A549 (cell line): ENCODE data around the gene EXOSC5. TPM values are rescaled to one million over a fixed set of nuclear protein-coding genes. Genes with fewer than 3 reads are reported as not detected.
A peak's percentile ranks its signal among the peaks of the same experiment; 100 is the strongest.

ENCODE experiments used
- ATAC-seq, 2 experiments: fragments of 200-7000 bp in 1 of 2; fragments of >200 bp in 1 of 2; cut with Nextera tagmentation in 1 of 2; cut with Tn5 transposase in 1 of 2; 3 replicates each; pipeline versions ENCODE4 v1.8.0 to v1.9.1; 2018 to 2020; ENCODE audit warnings: mild to moderate bottlenecking in 1 of 2, moderate library complexity in 1 of 2
- CTCF ChIA-PET: fragments of 300-600 bp; sonication (Branson Sonifier 250); formaldehyde crosslinking; extraction: SDS; loops from one replicate; lab custom pipeline; 2021; ENCODE audit warnings: antibody characterized with exemption, inconsistent platforms; lab: Yijun Ruan, JAX
- POLR2A ChIA-PET: fragments of 350-600 bp; formaldehyde crosslinking; extraction: SDS; loops from one replicate; lab custom pipeline; 2021; ENCODE audit warnings: antibody characterized with exemption, inconsistent platforms; lab: Yijun Ruan, JAX
- DNase-seq, 2 experiments: peaks; one replicate each; pipeline versions ENCODE4 v3.0.0 to v3.0.0-alpha.2; 2011 to 2016; ENCODE audit warnings: low read depth in 1 of 2, low spot score in 1 of 2
- FAIRE-seq: peaks from 2 replicates; lab custom pipeline; 2011; peaks lifted over from hg19 to GRCh38; lab: Jason Lieb, UNC
- H3K27ac ChIP-seq, 2 experiments: fragments of >200 bp; sonication (Bioruptor Twin); formaldehyde crosslinking; 3 replicates each; pipeline ENCODE4 v1.5.1; 2016 to 2017
- H3K4me1 ChIP-seq: fragments of >200 bp; sonication (Bioruptor Twin); formaldehyde crosslinking; 3 replicates; pipeline ENCODE4 v1.6.1; 2016
- H3K4me2 ChIP-seq: fragments of >200 bp; sonication (Bioruptor Twin); formaldehyde crosslinking; 3 replicates; pipeline ENCODE4 v1.6.1; 2016
- H3K4me3 ChIP-seq: fragments of >200 bp; sonication (Bioruptor Twin); formaldehyde crosslinking; 3 replicates; pipeline ENCODE4 v1.5.1; 2016
- H3K9me3 ChIP-seq: fragments of >200 bp; sonication (Bioruptor Twin); formaldehyde crosslinking; 3 replicates; pipeline ENCODE4 v1.6.1; 2016
- BCL3 ChIP-seq: fragments of >200 bp; sonication (Bioruptor Twin); formaldehyde crosslinking; IDR thresholded peaks from 3 replicates; pipeline ENCODE4 v1.6.1; 2016
- CEBPB ChIP-seq, 2 experiments: fragments of >200 bp in 1 of 2; sonication (Bioruptor Twin) in 1 of 2; formaldehyde crosslinking in 1 of 2; IDR thresholded peaks; 2 replicates each; pipeline ENCODE4 v1.6.1; 2012 to 2016
- CHD4 ChIP-seq: fragments of 200-600 bp; sonication (generic); IDR thresholded peaks from 2 replicates; pipeline ENCODE4 v1.6.1; 2016; ENCODE audit warnings: antibody characterized with exemption, mild to moderate bottlenecking, borderline replicate concordance
- CTCF ChIP-seq: fragments of >200 bp; sonication (Bioruptor Twin); formaldehyde crosslinking; IDR thresholded peaks from 3 replicates; pipeline ENCODE4 v1.5.1; 2016
- E2F6 ChIP-seq: IDR thresholded peaks from 2 replicates; pipeline ENCODE4 v1.6.1; 2012; ENCODE audit warnings: low read depth, borderline replicate concordance
- EHMT2 ChIP-seq: fragments of 200-600 bp; sonication (generic); IDR thresholded peaks from 2 replicates; pipeline ENCODE4 v1.6.1; 2016; ENCODE audit warnings: antibody characterized with exemption, low read depth, mild to moderate bottlenecking, moderate library complexity
- FOXS1 ChIP-seq: fragments of 250-450 bp; sonication (Bioruptor Pico); IDR thresholded peaks from 2 replicates; pipeline ENCODE4 v1.5.0; 2020; ENCODE audit warnings: mild to moderate bottlenecking, moderate library complexity
- HDAC2 ChIP-seq: fragments of 200-600 bp; sonication (generic); IDR thresholded peaks from 2 replicates; pipeline ENCODE4 v1.6.1; 2016
- HES2 ChIP-seq: fragments of >200 bp; sonication (Bioruptor Twin); formaldehyde crosslinking; IDR thresholded peaks from 2 replicates; pipeline ENCODE4 v1.6.1; 2016
- HMGXB4 ChIP-seq: fragments of 250-450 bp; sonication (Bioruptor Pico); IDR thresholded peaks from 2 replicates; pipeline ENCODE4 v1.5.0; 2021; ENCODE audit warnings: mild to moderate bottlenecking, moderate library complexity, borderline replicate concordance
- HOXB5 ChIP-seq: fragments of 250-450 bp; sonication (Bioruptor Pico); IDR thresholded peaks from 2 replicates; pipeline ENCODE4 v1.5.0; 2020; ENCODE audit warnings: mild to moderate bottlenecking, moderate library complexity
- JUN ChIP-seq, 2 experiments: fragments of >200 bp; sonication (Bioruptor Twin); formaldehyde crosslinking; IDR thresholded peaks; 2 replicates in 1 of 2; 3 replicates in 1 of 2; pipeline ENCODE4 v1.6.1; 2016 to 2017
- JUNB ChIP-seq: fragments of >200 bp; sonication (Bioruptor Twin); formaldehyde crosslinking; IDR thresholded peaks from 2 replicates; pipeline ENCODE4 v1.6.1; 2016
- MYC ChIP-seq: IDR thresholded peaks from 2 replicates; pipeline ENCODE4 v1.6.1; 2012; ENCODE audit warnings: mild to moderate bottlenecking, inconsistent platforms, low read length, improper control_type of control experiment, borderline replicate concordance
- PHF8 ChIP-seq: fragments of 200-600 bp; sonication (generic); IDR thresholded peaks from 2 replicates; pipeline ENCODE4 v1.6.1; 2016; ENCODE audit warnings: low read depth, mild to moderate bottlenecking, antibody characterized with exemption, moderate library complexity, borderline replicate concordance
- RAD21 ChIP-seq, 2 experiments: fragments of >200 bp in 1 of 2; sonication (Bioruptor Twin) in 1 of 2; formaldehyde crosslinking in 1 of 2; IDR thresholded peaks in 1 of 2; conservative IDR thresholded peaks in 1 of 2; 2 replicates in 1 of 2; 3 replicates in 1 of 2; pipeline ENCODE4 v1.6.1; 2012 to 2018; ENCODE audit warnings: inconsistent platforms in 1 of 2
- SMC3 ChIP-seq: fragments of >200 bp; sonication (Bioruptor Twin); formaldehyde crosslinking; IDR thresholded peaks from 3 replicates; pipeline ENCODE4 v1.6.1; 2018; ENCODE audit warnings: inconsistent platforms
- TP53 ChIP-seq: fragments of 250-450 bp; sonication (Bioruptor Pico); IDR thresholded peaks from 2 replicates; pipeline ENCODE4 v1.5.0; 2021; ENCODE audit warnings: mild to moderate bottlenecking, moderate library complexity
- WGBS: methylation state at CpG from one replicate; pipeline ENCODE4 v1.1.6; 2017; ENCODE audit errors: missing lambda C conversion rate; 5-methylcytosine and 5-hydroxymethylcytosine counted together
- polyA plus RNA-seq, 4 experiments: library from polyadenylated mRNA; depleted of rRNA in 3 of 4; stranded (reverse); fragments of >200 nt; fragmentation: RNase III in 1 of 4; extraction: RNeasy Plus Mini Kit Qiagen cat#74134 plus additional on column Dnase treatment in 1 of 4; gene quantifications; 2 replicates in 3 of 4; 3 replicates in 1 of 4; pipeline ENCODE4 v1.2.3, GENCODE V29; 2011 to 2017
- TF ChIP-seq, protein P1 (sequence below): IDR thresholded peaks from 2 replicates; pipeline ENCODE4 v1.6.1; 2012
- TF ChIP-seq, protein P2 (sequence below): IDR thresholded peaks from 2 replicates; pipeline ENCODE4 v1.6.1; 2012
- TF ChIP-seq, protein P3 (sequence below): fragments of 250-450 bp; sonication (Bioruptor Pico); IDR thresholded peaks from 2 replicates; pipeline ENCODE4 v1.5.0; 2020; ENCODE audit warnings: low read depth, mild to moderate bottlenecking, moderate library complexity

Gene EXOSC5
- polyA plus RNA-seq, 2 of the 4 experiments (the other 2 are of a cell fraction) = 63.7 to 109 TPM

DNA sequence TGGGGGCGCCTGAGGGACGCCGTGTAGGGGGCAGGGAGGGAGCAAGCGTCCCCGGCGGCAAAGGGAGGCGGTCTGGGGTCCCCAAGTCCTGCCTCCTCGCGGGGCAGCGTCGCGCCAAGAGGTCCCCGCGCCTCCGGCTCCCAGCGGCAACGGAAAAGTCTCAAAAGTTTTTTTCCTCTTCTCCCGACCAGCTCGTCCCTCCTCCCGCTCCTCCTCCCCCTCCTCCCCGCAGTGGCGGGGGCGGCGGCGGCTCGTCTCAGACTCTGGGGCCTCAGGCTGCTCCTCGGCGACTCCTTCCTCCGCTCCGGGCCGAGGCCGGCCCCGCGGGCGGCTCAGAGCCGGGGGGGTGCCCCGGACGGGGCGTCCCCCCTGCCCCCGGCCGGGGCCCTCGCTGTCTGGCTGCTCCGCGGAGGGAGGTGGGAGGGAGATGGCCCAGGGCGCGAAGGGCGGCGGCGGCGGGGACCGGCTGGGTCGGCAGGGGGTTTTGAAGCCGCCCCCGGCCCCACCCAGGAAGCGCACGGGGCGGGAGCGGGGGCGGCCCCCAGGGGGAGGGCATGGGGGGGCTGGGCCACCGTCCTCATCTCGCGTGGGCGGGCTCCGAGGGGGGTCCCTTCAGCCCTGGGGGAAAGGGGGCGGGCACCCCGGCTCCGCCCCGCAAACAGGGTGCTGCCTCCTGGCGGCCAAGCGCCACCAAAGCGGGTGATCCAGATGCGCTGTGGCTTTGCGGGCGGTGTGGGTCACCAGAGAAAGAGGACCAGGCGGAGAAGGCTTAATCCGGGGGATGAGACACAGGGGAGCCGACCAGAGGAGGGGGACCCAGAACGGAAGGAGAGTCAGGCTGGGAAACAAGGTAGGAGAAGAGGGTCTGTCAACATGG, 43.5 kb downstream of the EXOSC5 start, which contains the start of gene TGFB1 (continued):
- TF ChIP-seq BCL3 (peak; percentile 95), CEBPB (IDR thresholded peaks at IDR 0.05) (no peak), HES2 (no peak), MYC (no peak), FOXS1 (CRISPR knock-in tag) (no peak), RAD21 (conservative IDR thresholded peaks at IDR 0.05 in 1 of 2, IDR thresholded peaks at IDR 0.05 in 1 of 2) (peak in 1 of 2 experiments; percentile 76; a peak in 4 of 5 replicates), JUNB (0 out of 2 replicates have a peak, but pooled peaks have one; percentile 15), EHMT2 (no peak), CTCF (peak; percentile 99), JUN (IDR thresholded peaks at IDR 0.05) (peak; percentile 92 to 98; a peak in 4 of 5 replicates)
- TF ChIP-seq, protein P1, sequence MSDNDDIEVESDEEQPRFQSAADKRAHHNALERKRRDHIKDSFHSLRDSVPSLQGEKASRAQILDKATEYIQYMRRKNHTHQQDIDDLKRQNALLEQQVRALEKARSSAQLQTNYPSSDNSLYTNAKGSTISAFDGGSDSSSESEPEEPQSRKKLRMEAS = peak; percentile 59
- TF ChIP-seq, all 56 proteins: peak for 17

DNA sequence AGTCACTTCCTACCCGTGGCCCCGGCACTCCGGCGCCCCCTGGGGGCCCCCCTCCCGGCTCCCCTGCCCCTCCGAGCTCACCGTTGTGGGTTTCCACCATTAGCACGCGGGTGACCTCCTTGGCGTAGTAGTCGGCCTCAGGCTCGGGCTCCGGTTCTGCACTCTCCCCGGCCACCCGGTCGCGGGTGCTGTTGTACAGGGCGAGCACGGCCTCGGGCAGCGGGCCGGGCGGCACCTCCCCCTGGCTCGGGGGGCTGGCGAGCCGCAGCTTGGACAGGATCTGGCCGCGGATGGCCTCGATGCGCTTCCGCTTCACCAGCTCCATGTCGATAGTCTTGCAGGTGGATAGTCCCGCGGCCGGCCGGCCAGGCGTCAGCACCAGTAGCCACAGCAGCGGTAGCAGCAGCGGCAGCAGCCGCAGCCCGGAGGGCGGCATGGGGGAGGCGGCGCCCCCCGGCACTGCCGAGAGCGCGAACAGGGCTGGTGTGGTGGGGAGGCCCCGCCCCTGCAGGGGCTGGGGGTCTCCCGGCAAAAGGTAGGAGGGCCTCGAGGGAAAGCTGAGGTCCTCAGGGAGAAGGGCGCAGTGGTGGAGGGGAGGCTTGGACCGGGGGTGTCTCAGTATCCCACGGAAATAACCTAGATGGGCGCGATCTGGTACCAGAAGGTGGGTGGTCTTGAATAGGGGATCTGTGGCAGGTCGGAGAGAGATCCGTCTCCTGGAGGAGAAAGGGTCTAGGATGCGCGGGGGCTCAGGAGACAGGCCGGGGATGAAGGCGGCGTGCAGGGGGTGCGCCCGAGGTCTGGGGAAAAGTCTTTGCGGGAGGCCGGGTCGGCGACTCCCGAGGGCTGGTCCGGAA, 44.3 kb downstream of the EXOSC5 start:
- ChIA-PET CTCF (interaction anchor here (0.6 to 9.4 kb wide), 47 partner anchors 8 to 1084 kb away, joined by 3 to 197 read pairs (median 5); partner anchors contain the start of genes B9D2, CCDC97, CYP2S1 and DMAC2), POLR2A (interaction anchor here (0.5 to 5.6 kb wide), 10 partner anchors 8 to 89 kb away, joined by 3 to 96 read pairs (median 6); partner anchors contain the start of genes B9D2, CCDC97, DMAC2 and HNRNPUL1)
- H3K9me3 ChIP-seq = no peaks in the 10 kb centered on the region
- DNase-seq = peak; percentile 78 to 99
- H3K4me1 ChIP-seq = peaks cover 15% of the 10 kb centered on the region
- FAIRE-seq = no peak
- H3K27ac ChIP-seq = peak overlapping the region; percentile 90 to 92
- H3K4me2 ChIP-seq = peak overlapping the region; percentile 90
- ATAC-seq = peak; percentile 45 to 71
- WGBS = 1% methylated on average over 57 of the region's 71 CpGs
- peak overlapping the region; percentile 72 for H3K4me3 ChIP-seq
- peak; percentile 73; the same call in 1 of the 2 replicates for TF ChIP-seq HMGXB4 (CRISPR knock-in tag)
- peak; percentile 91; the same call in 1 of the 2 replicates for TF ChIP-seq TP53 (CRISPR knock-in tag)
- TF ChIP-seq, protein P2, sequence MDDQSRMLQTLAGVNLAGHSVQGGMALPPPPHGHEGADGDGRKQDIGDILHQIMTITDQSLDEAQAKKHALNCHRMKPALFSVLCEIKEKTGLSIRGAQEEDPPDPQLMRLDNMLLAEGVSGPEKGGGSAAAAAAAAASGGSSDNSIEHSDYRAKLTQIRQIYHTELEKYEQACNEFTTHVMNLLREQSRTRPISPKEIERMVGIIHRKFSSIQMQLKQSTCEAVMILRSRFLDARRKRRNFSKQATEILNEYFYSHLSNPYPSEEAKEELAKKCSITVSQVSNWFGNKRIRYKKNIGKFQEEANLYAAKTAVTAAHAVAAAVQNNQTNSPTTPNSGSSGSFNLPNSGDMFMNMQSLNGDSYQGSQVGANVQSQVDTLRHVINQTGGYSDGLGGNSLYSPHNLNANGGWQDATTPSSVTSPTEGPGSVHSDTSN = peak; percentile 33; the same call in 1 of the 2 replicates
- TF ChIP-seq PHF8 = peak; percentile 32; the same call in 1 of the 2 replicates
- TF ChIP-seq RAD21 (conservative IDR thresholded peaks at IDR 0.05 in 1 of 2, IDR thresholded peaks at IDR 0.05 in 1 of 2) = peak; percentile 64 to 76
- peak in 1 of 2 experiments; percentile 40; a peak in 1 of 5 replicates for TF ChIP-seq JUN (IDR thresholded peaks at IDR 0.05)
- TF ChIP-seq E2F6 = peak; percentile 76; the same call in 1 of the 2 replicates
- TF ChIP-seq CEBPB (IDR thresholded peaks at IDR 0.05) = no peak
- TF ChIP-seq HDAC2 = peak; percentile 31; the same call in 1 of the 2 replicates
- TF ChIP-seq BCL3 = no peak
- TF ChIP-seq SMC3 = peak; percentile 80
- peak; percentile 84; the same call in 1 of the 2 replicates for TF ChIP-seq HOXB5
- TF ChIP-seq, protein P3, sequence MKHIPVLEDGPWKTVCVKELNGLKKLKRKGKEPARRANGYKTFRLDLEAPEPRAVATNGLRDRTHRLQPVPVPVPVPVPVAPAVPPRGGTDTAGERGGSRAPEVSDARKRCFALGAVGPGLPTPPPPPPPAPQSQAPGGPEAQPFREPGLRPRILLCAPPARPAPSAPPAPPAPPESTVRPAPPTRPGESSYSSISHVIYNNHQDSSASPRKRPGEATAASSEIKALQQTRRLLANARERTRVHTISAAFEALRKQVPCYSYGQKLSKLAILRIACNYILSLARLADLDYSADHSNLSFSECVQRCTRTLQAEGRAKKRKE (CRISPR knock-in tag) = no peak
- TF ChIP-seq MYC = peak; percentile 88
- peak; percentile 80; the same call in 1 of the 2 replicates for TF ChIP-seq CHD4
- TF ChIP-seq, protein P1 = peak; percentile 90
